ENCODE measurements around the gene TIMP4.

Gene TIMP4

GRCh38 chr3:12136371-12136770 is 22.3 kb downstream of the TIMP4 start:
- H3K4me3 ChIP-seq (ENCODE audit: low read depth in 1 of 2, low read length in 2 of 2) = no peak overlapping the region
- DNase-seq (no peak), ATAC-seq (ENCODE audit: insufficient read depth, low read depth) (no peak)
- no peaks in the 10 kb centered on the region for H3K27me3 ChIP-seq (ENCODE audit: insufficient read depth, low read length, poor library complexity)
- H2AFZ ChIP-seq (ENCODE audit: low read depth, low read length) = 0 out of 2 replicates have a peak overlapping the region, but pooled peaks have one; percentile 22
- no peaks in the 10 kb centered on the region for H3K9me3 ChIP-seq (ENCODE audit: insufficient read depth, low read length, severe bottlenecking)
- H3K36me3 ChIP-seq (ENCODE audit: insufficient read depth, low read length) = no peaks in the 10 kb centered on the region
- no peak overlapping the region for H3K9ac ChIP-seq (ENCODE audit: low read depth, low read length)
- no peaks in the 10 kb centered on the region for H3K79me2 ChIP-seq (ENCODE audit: insufficient read depth, low read length)
- no peak for TF ChIP-seq EZH2 (IDR thresholded peaks at IDR 0.05; ENCODE audit: borderline replicate concordance, low read depth, low read length, severe bottlenecking)
- TF ChIP-seq CTCF (IDR thresholded peaks at IDR 0.05; ENCODE audit: borderline replicate concordance, extremely low read depth, low read length, poor library complexity, severe bottlenecking) = no peak
- no peak overlapping the region for H3K4me2 ChIP-seq (ENCODE audit: insufficient read depth, low read length)
- no peaks in the 10 kb centered on the region for H4K20me1 ChIP-seq (ENCODE audit: insufficient read depth, low read length)
- peaks cover 32% of the 10 kb centered on the region for H3K4me1 ChIP-seq (ENCODE audit: insufficient read depth, low read length)
- no peak overlapping the region for H3K27ac ChIP-seq (ENCODE audit: low read length)

- Histone ChIP-seq H3K79me2 (ENCODE audit: insufficient read depth, low read length) (no peaks in the 10 kb centered on the region), H3K27me3 (ENCODE audit: insufficient read depth, low read length, poor library complexity) (no peaks in the 10 kb centered on the region), H2AFZ (ENCODE audit: low read depth, low read length) (peak overlapping the region; percentile 23), H3K4me3 (ENCODE audit: low read depth in 1 of 2, low read length in 2 of 2) (no peak overlapping the region), H3K36me3 (ENCODE audit: insufficient read depth, low read length) (no peaks in the 10 kb centered on the region), H3K27ac (ENCODE audit: low read length) (peak overlapping the region; percentile 10), H3K4me2 (ENCODE audit: insufficient read depth, low read length) (no peak overlapping the region), H3K4me1 (ENCODE audit: insufficient read depth, low read length) (peaks cover 32% of the 10 kb centered on the region), H3K9me3 (ENCODE audit: insufficient read depth, low read length, severe bottlenecking) (no peaks in the 10 kb centered on the region), H3K9ac (ENCODE audit: low read depth, low read length) (no peak overlapping the region), H4K20me1 (ENCODE audit: insufficient read depth, low read length) (no peaks in the 10 kb centered on the region)
- DNase-seq (peak; percentile 79), ATAC-seq (ENCODE audit: insufficient read depth, low read depth) (peak; percentile 95)
- TF ChIP-seq EZH2 (IDR thresholded peaks at IDR 0.05; ENCODE audit: borderline replicate concordance, low read depth, low read length, severe bottlenecking) (no peak), CTCF (IDR thresholded peaks at IDR 0.05; ENCODE audit: borderline replicate concordance, extremely low read depth, low read length, poor library complexity, severe bottlenecking) (peak; percentile 98)
Observed at GRCh38 chr3:12135029-12135657, 23.6 kb downstream of the TIMP4 start.

GRCh38 chr3:12132881-12133280 is 25.8 kb downstream of the TIMP4 start:
- Histone ChIP-seq H3K27me3 (ENCODE audit: insufficient read depth, low read length, poor library complexity) (no peaks in the 10 kb centered on the region), H3K4me2 (ENCODE audit: insufficient read depth, low read length) (no peak overlapping the region), H2AFZ (ENCODE audit: low read depth, low read length) (no peak overlapping the region), H3K36me3 (ENCODE audit: insufficient read depth, low read length) (no peaks in the 10 kb centered on the region), H4K20me1 (ENCODE audit: insufficient read depth, low read length) (no peaks in the 10 kb centered on the region), H3K79me2 (ENCODE audit: insufficient read depth, low read length) (no peaks in the 10 kb centered on the region), H3K27ac (ENCODE audit: low read length) (no peak overlapping the region), H3K9ac (ENCODE audit: low read depth, low read length) (no peak overlapping the region), H3K4me1 (ENCODE audit: insufficient read depth, low read length) (peaks cover 11% of the 10 kb centered on the region), H3K4me3 (ENCODE audit: low read depth in 1 of 2, low read length in 2 of 2) (no peak overlapping the region), H3K9me3 (ENCODE audit: insufficient read depth, low read length, severe bottlenecking) (no peaks in the 10 kb centered on the region)
- ATAC-seq (ENCODE audit: insufficient read depth, low read depth) (no peak), DNase-seq (no peak)
- TF ChIP-seq EZH2 (IDR thresholded peaks at IDR 0.05; ENCODE audit: borderline replicate concordance, low read depth, low read length, severe bottlenecking) = no peak

- no peak overlapping the region for H2AFZ ChIP-seq (ENCODE audit: low read depth, low read length)
- TF ChIP-seq CTCF (IDR thresholded peaks at IDR 0.05; ENCODE audit: borderline replicate concordance, extremely low read depth, low read length, poor library complexity, severe bottlenecking) (no peak), EZH2 (IDR thresholded peaks at IDR 0.05; ENCODE audit: borderline replicate concordance, low read depth, low read length, severe bottlenecking) (no peak)
Observed at GRCh38 chr3:12131351-12132090, 27.2 kb downstream of the TIMP4 start.

More at GRCh38 chr3:12131351-12132090, 27.2 kb downstream of the TIMP4 start:
- no peak for ATAC-seq (ENCODE audit: insufficient read depth, low read depth)
- no peak for DNase-seq
- Histone ChIP-seq H3K9me3 (ENCODE audit: insufficient read depth, low read length, severe bottlenecking) (no peaks in the 10 kb centered on the region), H3K27ac (ENCODE audit: low read length) (no peak overlapping the region), H3K36me3 (ENCODE audit: insufficient read depth, low read length) (no peaks in the 10 kb centered on the region), H3K4me2 (ENCODE audit: insufficient read depth, low read length) (no peak overlapping the region), H3K27me3 (ENCODE audit: insufficient read depth, low read length, poor library complexity) (no peaks in the 10 kb centered on the region), H3K4me1 (ENCODE audit: insufficient read depth, low read length) (peaks cover 10% of the 10 kb centered on the region), H3K79me2 (ENCODE audit: insufficient read depth, low read length) (no peaks in the 10 kb centered on the region), H3K9ac (ENCODE audit: low read depth, low read length) (no peak overlapping the region), H3K4me3 (ENCODE audit: low read depth in 1 of 2, low read length in 2 of 2) (no peak overlapping the region), H4K20me1 (ENCODE audit: insufficient read depth, low read length) (no peaks in the 10 kb centered on the region)

Measured in DND-41 (cell line).